Kidney (tissue), 14 donors: ENCODE results near the gene CENPO. TPM values are rescaled to one million over a fixed set of nuclear protein-coding genes. Genes with fewer than 3 reads are reported as not detected.

Experiments used
- DNase-seq, 5 donors: peaks; one replicate each; pipeline ENCODE4 v3.0.0-alpha.2; 2013 to 2020
- FAIRE-seq: peaks from 2 replicates; lab custom pipeline; 2012; peaks lifted over from hg19 to GRCh38; lab: Jason Lieb, UNC
- H3K27ac ChIP-seq, 2 donors: one replicate each; pipeline ENCODE4 v1.7.0; 2013; ENCODE audit warnings: low read depth in 2 of 2, low read length in 2 of 2, inconsistent platforms in 1 of 2
- H3K27me3 ChIP-seq: one replicate; pipeline ENCODE4 v1.7.1; 2013; ENCODE audit warnings: low read length, inconsistent platforms; ENCODE audit not compliant: control insufficient read depth, insufficient read depth
- H3K36me3 ChIP-seq, 3 donors: one replicate each; pipeline versions ENCODE4 v1.7.0 to v1.7.1; 2013; ENCODE audit warnings: low read length in 3 of 3, control low read depth in 1 of 3, inconsistent platforms in 1 of 3; ENCODE audit not compliant: insufficient read depth in 3 of 3, control insufficient read depth in 2 of 3
- H3K4me1 ChIP-seq, 3 donors: one replicate each; pipeline versions ENCODE4 v1.7.0 to v1.7.1; 2013; ENCODE audit warnings: low read length in 3 of 3, inconsistent platforms in 1 of 3, low read depth in 1 of 3; ENCODE audit not compliant: control insufficient read depth in 2 of 3, insufficient read depth in 2 of 3
- H3K4me3 ChIP-seq, 3 donors: one replicate each; pipeline versions ENCODE4 v1.7.0 to v1.8.1; 2013; ENCODE audit warnings: low read length in 3 of 3, control low read depth in 1 of 3, inconsistent platforms in 1 of 3
- H3K9ac ChIP-seq, 3 donors: one replicate each; pipeline versions ENCODE4 v1.7.0 to v1.7.1; 2013; ENCODE audit warnings: low read length in 3 of 3, control low read depth in 1 of 3, inconsistent platforms in 1 of 3
- H3K9me3 ChIP-seq, 3 donors: one replicate each; pipeline versions ENCODE4 v1.7.0 to v1.7.1; 2013; ENCODE audit warnings: low read length in 3 of 3, control low read depth in 1 of 3, inconsistent platforms in 1 of 3; ENCODE audit not compliant: control insufficient read depth in 2 of 3, insufficient read depth in 1 of 3
- intact Hi-C: fragments of 100-400 bp; cut with DNase I; formaldehyde crosslinking; loops from one replicate; pipeline ENCODE4 v1.11.1; 2022
- polyA plus RNA-seq: library from polyadenylated mRNA; stranded (reverse); fragments of 350-450 nt; fragmentation: Illumina TruSeq; extraction: RNeasy Lipid Tissue Mini Kit (QIAGEN cat#74804); gene quantifications from one replicate; pipeline ENCODE4 v1.2.3, GENCODE V29; 2014; ENCODE audit warnings: low read depth, low replicate concordance; ENCODE audit not compliant: insufficient read depth
- total RNA-seq: library from RNA; stranded (reverse); fragmentation: NEBNext Ultra II Directional; extraction: Animal tissue kit (Norgen Biotek cat#: 25700); gene quantifications from one replicate; pipeline ENCODE4 v1.2.1, GENCODE V29; 2021
- TF ChIP-seq, protein P1 (sequence below): IDR thresholded peaks from 3 replicates; pipeline ENCODE4 v1.5.1; 2012; ENCODE audit warnings: mild to moderate bottlenecking, moderate library complexity, borderline replicate concordance; ENCODE audit not compliant: insufficient read depth; ENCODE audit errors: extremely low read depth
- donor health status: control.
- donor health status: control.
- donor health status: control.
- donor health status: control.
- donor health status: control.
- donor health status: DM: yes; HTN: yes; CAD: no.
- donor health status: Normal renal cell carcinoma (clear cell type).

The CENPO gene
- total and polyA plus RNA-seq, 2 donors from 2014 or later = 1.5 to 5.7 TPM

DNA sequence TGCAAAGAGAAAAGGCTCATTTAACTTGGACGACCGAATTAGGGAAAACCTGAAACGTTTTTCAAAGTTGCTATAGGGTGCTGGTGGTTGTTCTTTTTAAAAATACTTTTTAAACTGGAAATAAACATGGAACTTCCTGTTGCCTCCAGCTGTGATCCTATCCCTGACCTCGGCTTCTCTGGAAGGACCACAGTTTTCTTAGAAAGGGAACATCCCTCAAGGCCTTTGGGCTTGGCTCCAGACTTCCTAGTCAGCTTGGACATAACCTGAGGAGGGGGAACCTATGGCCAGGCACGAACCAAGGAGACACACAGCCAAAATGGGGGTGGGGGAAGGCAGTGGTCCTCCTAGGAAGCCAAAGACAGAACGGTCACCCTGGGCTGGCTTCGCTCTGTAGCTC, 57.7 kb downstream of the CENPO start:
- intact Hi-C loops = no loop called here
- Histone ChIP-seq H3K27ac (peak overlapping the region in 1 of 2 donors; percentile 22), H3K27me3 (no peaks in the 10 kb centered on the region), H3K4me3 (no peak overlapping the region), H3K36me3 (no peaks in the 10 kb centered on the region), H3K9me3 (no peaks in the 10 kb centered on the region), H3K9ac (no peak overlapping the region), H3K4me1 (peaks cover 0 to 7% (median 4%) of the 10 kb centered on the region in 3 donors)
- FAIRE-seq = no peak
- TF ChIP-seq, protein P1, sequence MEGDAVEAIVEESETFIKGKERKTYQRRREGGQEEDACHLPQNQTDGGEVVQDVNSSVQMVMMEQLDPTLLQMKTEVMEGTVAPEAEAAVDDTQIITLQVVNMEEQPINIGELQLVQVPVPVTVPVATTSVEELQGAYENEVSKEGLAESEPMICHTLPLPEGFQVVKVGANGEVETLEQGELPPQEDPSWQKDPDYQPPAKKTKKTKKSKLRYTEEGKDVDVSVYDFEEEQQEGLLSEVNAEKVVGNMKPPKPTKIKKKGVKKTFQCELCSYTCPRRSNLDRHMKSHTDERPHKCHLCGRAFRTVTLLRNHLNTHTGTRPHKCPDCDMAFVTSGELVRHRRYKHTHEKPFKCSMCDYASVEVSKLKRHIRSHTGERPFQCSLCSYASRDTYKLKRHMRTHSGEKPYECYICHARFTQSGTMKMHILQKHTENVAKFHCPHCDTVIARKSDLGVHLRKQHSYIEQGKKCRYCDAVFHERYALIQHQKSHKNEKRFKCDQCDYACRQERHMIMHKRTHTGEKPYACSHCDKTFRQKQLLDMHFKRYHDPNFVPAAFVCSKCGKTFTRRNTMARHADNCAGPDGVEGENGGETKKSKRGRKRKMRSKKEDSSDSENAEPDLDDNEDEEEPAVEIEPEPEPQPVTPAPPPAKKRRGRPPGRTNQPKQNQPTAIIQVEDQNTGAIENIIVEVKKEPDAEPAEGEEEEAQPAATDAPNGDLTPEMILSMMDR = no peak
- DNase-seq = peak in 3 of 5 donors; percentile 28 to 75 (median 47)

DNA sequence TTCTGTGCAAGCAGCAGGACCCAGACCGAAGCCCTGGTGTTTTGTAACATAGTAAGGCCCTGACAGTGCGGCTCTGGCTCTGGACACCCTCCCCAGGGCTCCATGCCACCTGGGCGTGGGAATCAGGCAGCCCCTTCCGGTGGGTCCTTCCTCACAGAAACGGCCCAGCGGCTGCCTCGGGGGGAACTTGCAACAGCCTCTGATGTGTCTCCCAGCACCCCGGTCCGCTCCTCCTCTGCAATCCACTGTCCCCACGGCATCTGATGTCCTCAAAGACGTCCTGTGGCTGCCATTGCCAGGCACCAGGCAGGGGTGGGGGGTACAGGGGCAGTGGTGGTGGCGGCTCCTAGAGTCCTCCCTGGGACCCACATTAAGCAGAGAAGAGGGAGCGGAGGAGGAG, 58.8 kb downstream of the CENPO start:
- Histone ChIP-seq H3K4me1 (peaks cover 0 to 18% (median 6%) of the 10 kb centered on the region in 3 donors), H3K27me3 (no peaks in the 10 kb centered on the region), H3K4me3 (no peak overlapping the region), H3K27ac (no peak overlapping the region), H3K9me3 (no peaks in the 10 kb centered on the region), H3K36me3 (no peaks in the 10 kb centered on the region), H3K9ac (no peak overlapping the region)
- intact Hi-C loops = no loop called here
- TF ChIP-seq, protein P1 = no peak
- DNase-seq = peak in 1 of 5 donors; percentile 71
- no peak for FAIRE-seq

DNA sequence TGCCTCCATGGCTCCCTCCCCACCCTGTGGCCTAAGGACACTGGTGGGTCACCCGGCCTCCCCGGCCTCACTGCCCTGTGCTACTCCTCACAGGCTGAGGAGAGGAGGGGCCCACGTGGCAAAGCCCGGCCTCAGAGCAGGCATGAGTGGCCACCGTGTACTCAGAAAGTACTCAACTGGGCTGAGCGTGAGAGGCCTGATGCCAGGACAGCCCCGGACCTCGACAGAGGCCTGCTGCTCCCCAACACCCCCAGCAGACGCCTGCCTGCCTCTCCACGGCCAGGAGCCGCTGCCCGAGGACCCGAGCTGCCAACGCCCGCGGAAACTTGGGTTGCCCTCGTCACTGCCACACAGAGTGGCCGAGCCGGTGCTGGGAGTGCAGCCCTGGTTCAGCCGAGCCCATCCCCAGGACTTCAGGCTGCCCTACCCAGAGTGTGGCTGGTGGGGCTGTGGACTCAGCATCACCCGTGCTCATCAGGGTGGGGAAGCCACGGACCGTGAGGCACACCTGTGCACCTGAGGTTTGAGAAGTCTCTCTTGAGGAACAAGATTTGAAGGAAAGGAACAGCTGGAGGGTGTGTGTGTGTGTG, 59.3 kb downstream of the CENPO start:
- TF ChIP-seq, protein P1 = no peak
- intact Hi-C loops = no loop called here
- Histone ChIP-seq H3K9ac (no peak overlapping the region), H3K27me3 (no peaks in the 10 kb centered on the region), H3K27ac (peak overlapping the region in 1 of 2 donors; percentile 17), H3K4me3 (no peak overlapping the region), H3K4me1 (peaks cover 0 to 19% (median 6%) of the 10 kb centered on the region in 3 donors), H3K9me3 (no peaks in the 10 kb centered on the region), H3K36me3 (no peaks in the 10 kb centered on the region)
- peak in 2 of 5 donors; percentile 22 to 71 for DNase-seq
- FAIRE-seq = no peak

DNA sequence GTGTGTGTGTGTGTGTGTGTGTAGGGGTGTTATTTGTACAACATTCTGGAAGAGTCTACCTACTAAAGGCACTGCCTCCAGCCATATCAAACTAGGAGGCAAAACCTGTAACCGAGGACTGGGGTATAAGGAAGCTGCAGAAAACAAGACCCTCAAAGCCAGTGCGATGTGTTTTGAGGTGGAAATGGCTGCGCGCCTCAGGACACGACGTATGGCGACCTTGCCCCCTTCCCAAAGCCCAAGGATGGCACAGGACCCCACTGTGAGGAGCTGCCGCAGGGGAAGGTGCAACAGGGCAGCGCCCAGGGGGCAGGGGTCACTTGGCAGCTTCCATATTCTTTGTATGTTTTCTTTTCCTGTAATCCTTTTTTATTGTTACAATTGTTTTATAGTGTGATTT, 59.8 kb downstream of the CENPO start:
- H3K9ac ChIP-seq = no peak overlapping the region
- no peaks in the 10 kb centered on the region for H3K36me3 ChIP-seq
- no peaks in the 10 kb centered on the region for H3K9me3 ChIP-seq
- intact Hi-C loops = no loop called here
- DNase-seq (peak in 2 of 5 donors; percentile 23 to 38), FAIRE-seq (no peak)
- no peaks in the 10 kb centered on the region for H3K27me3 ChIP-seq
- H3K27ac ChIP-seq = no peak overlapping the region
- TF ChIP-seq, protein P1 = no peak
- H3K4me1 ChIP-seq = peaks cover 0 to 19% (median 6%) of the 10 kb centered on the region in 3 donors
- no peak overlapping the region for H3K4me3 ChIP-seq
